Psoas muscle (tissue), 8 donors: Measurements from ENCODE around the gene PARP1. TPM values are rescaled to one million over a fixed set of nuclear protein-coding genes. Genes with fewer than 3 reads are reported as not detected.

Experiments
- ATAC-seq, 4 donors: fragments of 200-7000 bp; cut with Tn5 transposase; one replicate each; pipeline ENCODE4 v1.9.1; 2020; ENCODE audit warnings: moderate library complexity in 3 of 4, mild to moderate bottlenecking in 2 of 4
- DNase-seq, 2 donors: peaks; one replicate each; pipeline ENCODE4 v3.0.0-alpha.2; 2020
- H3K27ac ChIP-seq: fragments of 200-600 bp; one replicate; pipeline ENCODE4 v1.8.0; 2022
- H3K27me3 ChIP-seq, 3 donors: fragments of 200-600 bp in 1 of 3; one replicate each; pipeline versions ENCODE4 v1.6.1 to v1.8.0; 2013 to 2022; ENCODE audit warnings: low read length in 2 of 3, mild to moderate bottlenecking in 2 of 3, moderate library complexity in 1 of 3; ENCODE audit not compliant: insufficient read depth in 3 of 3
- H3K36me3 ChIP-seq, 2 donors: fragments of 200-600 bp in 1 of 2; one replicate each; pipeline versions ENCODE4 v1.6.1 to v1.8.0; 2013 to 2022; ENCODE audit warnings: low read depth in 1 of 2, mild to moderate bottlenecking in 1 of 2, moderate library complexity in 1 of 2; ENCODE audit not compliant: insufficient read depth in 1 of 2
- H3K4me1 ChIP-seq: fragments of 200-600 bp; one replicate; pipeline ENCODE4 v1.8.0; 2022
- H3K4me3 ChIP-seq: fragments of 200-600 bp; one replicate; pipeline ENCODE4 v1.8.0; 2022; ENCODE audit warnings: mild to moderate bottlenecking
- H3K9me3 ChIP-seq: fragments of 200-600 bp; one replicate; pipeline ENCODE4 v1.8.0; 2022
- CTCF ChIP-seq: fragments of 200-600 bp; IDR thresholded peaks from one replicate; pipeline ENCODE4 v1.8.0; 2022; ENCODE audit warnings: antibody characterized with exemption
- WGBS, 3 donors: extraction: QIAGEN DNeasy Blood & Tissue Kit; methylation state at CpG; one replicate each; pipeline versions ENCODE4 v1.1.6 to v1.1.7; 2013; 5-methylcytosine and 5-hydroxymethylcytosine counted together
- intact Hi-C, 2 donors: fragments of 100-400 bp; cut with DNase I; formaldehyde crosslinking; loops; one replicate each; pipeline versions ENCODE4 v1.11.0 to v1.14.2; 2022
- long read RNA-seq, 2 donors: library from polyadenylated mRNA; unstranded; transcript quantifications; one replicate each; pipeline ENCODE4 v2.0.0, GENCODE V29; 2021
- polyA plus RNA-seq, 3 donors: library from polyadenylated mRNA; stranded (reverse); fragments of 200-250 nt; gene quantifications; one replicate each; pipeline ENCODE4 v1.2.3, GENCODE V29; 2013
- total RNA-seq, 4 donors: library from RNA; stranded (reverse); fragmentation: NEBNext Ultra II Directional in 2 of 4; extraction: Animal tissue kit (Norgen Biotek cat#: 25700) in 2 of 4; gene quantifications; one replicate each; pipeline versions ENCODE4 v1.2.1 to v1.2.4, GENCODE V29; 2021 to 2023
- donor health status: healthy with polysubstance abuse.
- donor health status: DM: no; HTN: no; CAD: no; lungs with moderate emphysema.
- donor health status: Bipolar disorder and iron deficiency.
- donor health status: healthy.
- donor health status: DM: yes; HTN: yes; CAD: no.
- donor health status: DM: no; HTN: no; CAD: no.
- donor health status: DM: no; HTN: no; CAD: no.
- donor health status: DM: yes; HTN: yes; CAD: no.

Gene PARP1
- total RNA-seq (10 to 100 TPM; 53.2 to 85.8 (median 60.2) TPM), polyA plus RNA-seq (10 to 100 TPM; 23.8 to 72.9 (median 26.0) TPM)
- long read RNA-seq, donor 1, transcript PARP1-203 (23 exons, 3,958 nt): major isoform, 17 of 36 reads
- long read RNA-seq, donor 1, partial matches to known transcripts: 17 of 36 reads
- long read RNA-seq, donor 1, other reads (novel, unspliced or antisense): 2 of 36 reads
- long read RNA-seq, donor 2, transcript PARP1-203 (23 exons, 3,958 nt): major isoform, 36 of 84 reads
- long read RNA-seq, donor 2, partial matches to known transcripts: 41 of 84 reads
- long read RNA-seq, donor 2, other reads (novel, unspliced or antisense): 7 of 84 reads

GRCh38 chr1:226407497-226408284 is at the start of gene PARP1:
Gene PARP1, minus strand, starts transcription at chr1:226408093. Its CDS starts 164 bp downstream, at chr1:226407929.
- peak within 1 kb of the TSS; percentile 91 for H3K4me3 ChIP-seq
- ATAC-seq: peak; percentile 89 to 92 (median 90)
- TF ChIP-seq CTCF: peak; percentile 91
- no peaks in the 10 kb centered on the region for H3K27me3 ChIP-seq
- peaks cover 42% of the 10 kb centered on the region for H3K4me1 ChIP-seq
- intact Hi-C loops: no loop called here
- WGBS, 3 donors: 0 to 1% (median 0%) methylated on average over 74 to 90 of the region's 90 CpGs
- H3K27ac ChIP-seq: peak within 1 kb of the TSS; percentile 80
- DNase-seq: peak; percentile 90 to 95
- H3K9me3 ChIP-seq: no peaks in the 10 kb centered on the region
- no peaks in the 10 kb centered on the region for H3K36me3 ChIP-seq

GRCh38 chr1:226457307-226457712 is 49.4 kb upstream of the PARP1 start:
- no peaks in the 10 kb centered on the region for H3K36me3 ChIP-seq
- TF ChIP-seq CTCF: no peak
- no peaks in the 10 kb centered on the region for H3K27me3 ChIP-seq
- no peak overlapping the region for H3K4me3 ChIP-seq
- H3K27ac ChIP-seq: no peak overlapping the region
- intact Hi-C loops: no loop called here
- ATAC-seq: no peak
- WGBS, 3 donors: 54 to 61% (median 55%) methylated on average over 14 of the region's 14 CpGs
- no peaks in the 10 kb centered on the region for H3K4me1 ChIP-seq
- no peak for DNase-seq
- H3K9me3 ChIP-seq: no peaks in the 10 kb centered on the region

- intact Hi-C loops: no loop called here
- Histone ChIP-seq H3K27ac (no peak overlapping the region), H3K27me3 (no peaks in the 10 kb centered on the region), H3K4me3 (no peak overlapping the region), H3K4me1 (no peaks in the 10 kb centered on the region), H3K36me3 (no peaks in the 10 kb centered on the region), H3K9me3 (no peaks in the 10 kb centered on the region)
- no peak for TF ChIP-seq CTCF
- ATAC-seq (no peak), DNase-seq (no peak)
- 93 to 98% (median 97%) methylated on average over 10 of the region's 10 CpGs for WGBS, 3 donors
Measured at GRCh38 chr1:226455843-226456242, 48.0 kb upstream of the PARP1 start.

- no peak for TF ChIP-seq CTCF
- no peaks in the 10 kb centered on the region for H3K4me1 ChIP-seq
- 61 to 69% (median 62%) methylated on average over 2 of the region's 2 CpGs for WGBS, 3 donors
- H3K4me3 ChIP-seq: no peak overlapping the region
- H3K27me3 ChIP-seq: no peaks in the 10 kb centered on the region
- ATAC-seq: no peak
- intact Hi-C loops: no loop called here
- DNase-seq: no peak
- no peaks in the 10 kb centered on the region for H3K36me3 ChIP-seq
- no peaks in the 10 kb centered on the region for H3K9me3 ChIP-seq
- no peak overlapping the region for H3K27ac ChIP-seq
Measured at GRCh38 chr1:226454349-226454748, 46.5 kb upstream of the PARP1 start.
